ENCODE measurements around the gene PIK3C2G.

Gene PIK3C2G, protein sequence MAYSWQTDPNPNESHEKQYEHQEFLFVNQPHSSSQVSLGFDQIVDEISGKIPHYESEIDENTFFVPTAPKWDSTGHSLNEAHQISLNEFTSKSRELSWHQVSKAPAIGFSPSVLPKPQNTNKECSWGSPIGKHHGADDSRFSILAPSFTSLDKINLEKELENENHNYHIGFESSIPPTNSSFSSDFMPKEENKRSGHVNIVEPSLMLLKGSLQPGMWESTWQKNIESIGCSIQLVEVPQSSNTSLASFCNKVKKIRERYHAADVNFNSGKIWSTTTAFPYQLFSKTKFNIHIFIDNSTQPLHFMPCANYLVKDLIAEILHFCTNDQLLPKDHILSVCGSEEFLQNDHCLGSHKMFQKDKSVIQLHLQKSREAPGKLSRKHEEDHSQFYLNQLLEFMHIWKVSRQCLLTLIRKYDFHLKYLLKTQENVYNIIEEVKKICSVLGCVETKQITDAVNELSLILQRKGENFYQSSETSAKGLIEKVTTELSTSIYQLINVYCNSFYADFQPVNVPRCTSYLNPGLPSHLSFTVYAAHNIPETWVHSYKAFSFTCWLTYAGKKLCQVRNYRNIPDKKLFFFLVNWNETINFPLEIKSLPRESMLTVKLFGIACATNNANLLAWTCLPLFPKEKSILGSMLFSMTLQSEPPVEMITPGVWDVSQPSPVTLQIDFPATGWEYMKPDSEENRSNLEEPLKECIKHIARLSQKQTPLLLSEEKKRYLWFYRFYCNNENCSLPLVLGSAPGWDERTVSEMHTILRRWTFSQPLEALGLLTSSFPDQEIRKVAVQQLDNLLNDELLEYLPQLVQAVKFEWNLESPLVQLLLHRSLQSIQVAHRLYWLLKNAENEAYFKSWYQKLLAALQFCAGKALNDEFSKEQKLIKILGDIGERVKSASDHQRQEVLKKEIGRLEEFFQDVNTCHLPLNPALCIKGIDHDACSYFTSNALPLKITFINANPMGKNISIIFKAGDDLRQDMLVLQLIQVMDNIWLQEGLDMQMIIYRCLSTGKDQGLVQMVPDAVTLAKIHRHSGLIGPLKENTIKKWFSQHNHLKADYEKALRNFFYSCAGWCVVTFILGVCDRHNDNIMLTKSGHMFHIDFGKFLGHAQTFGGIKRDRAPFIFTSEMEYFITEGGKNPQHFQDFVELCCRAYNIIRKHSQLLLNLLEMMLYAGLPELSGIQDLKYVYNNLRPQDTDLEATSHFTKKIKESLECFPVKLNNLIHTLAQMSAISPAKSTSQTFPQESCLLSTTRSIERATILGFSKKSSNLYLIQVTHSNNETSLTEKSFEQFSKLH (N-terminal part only)

DNA sequence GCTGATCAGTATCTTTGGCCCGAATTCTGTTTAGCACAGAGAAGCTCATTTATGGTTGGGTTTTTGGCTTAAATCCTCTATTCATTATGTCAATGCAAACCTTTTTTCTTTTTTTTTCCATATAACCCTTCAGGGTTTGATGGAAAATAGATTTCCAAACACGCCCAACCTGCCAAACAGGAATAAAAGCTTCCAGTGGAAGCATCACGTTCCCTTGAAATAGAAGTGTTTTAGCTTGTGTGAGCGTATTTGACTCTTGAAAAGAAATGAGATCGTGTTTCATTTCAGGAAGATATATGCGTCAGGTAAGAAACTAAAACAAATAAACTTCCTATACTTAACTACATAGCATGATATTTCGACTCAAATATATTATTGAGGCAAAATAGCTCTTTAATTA lies at the start of gene PIK3C2G:
PIK3C2G (plus strand) TSS at position 246 of the 400 bp plus-strand sequence. CDS start 20,564 bp downstream, outside the sequence.
- H3K4me1 ChIP-seq (ENCODE audit: control insufficient read depth in 1 of 2, insufficient read depth in 1 of 2, low read depth in 1 of 2, low read length in 1 of 2), result no peaks in the 10 kb centered on the region
- TF ChIP-seq, protein P1, sequence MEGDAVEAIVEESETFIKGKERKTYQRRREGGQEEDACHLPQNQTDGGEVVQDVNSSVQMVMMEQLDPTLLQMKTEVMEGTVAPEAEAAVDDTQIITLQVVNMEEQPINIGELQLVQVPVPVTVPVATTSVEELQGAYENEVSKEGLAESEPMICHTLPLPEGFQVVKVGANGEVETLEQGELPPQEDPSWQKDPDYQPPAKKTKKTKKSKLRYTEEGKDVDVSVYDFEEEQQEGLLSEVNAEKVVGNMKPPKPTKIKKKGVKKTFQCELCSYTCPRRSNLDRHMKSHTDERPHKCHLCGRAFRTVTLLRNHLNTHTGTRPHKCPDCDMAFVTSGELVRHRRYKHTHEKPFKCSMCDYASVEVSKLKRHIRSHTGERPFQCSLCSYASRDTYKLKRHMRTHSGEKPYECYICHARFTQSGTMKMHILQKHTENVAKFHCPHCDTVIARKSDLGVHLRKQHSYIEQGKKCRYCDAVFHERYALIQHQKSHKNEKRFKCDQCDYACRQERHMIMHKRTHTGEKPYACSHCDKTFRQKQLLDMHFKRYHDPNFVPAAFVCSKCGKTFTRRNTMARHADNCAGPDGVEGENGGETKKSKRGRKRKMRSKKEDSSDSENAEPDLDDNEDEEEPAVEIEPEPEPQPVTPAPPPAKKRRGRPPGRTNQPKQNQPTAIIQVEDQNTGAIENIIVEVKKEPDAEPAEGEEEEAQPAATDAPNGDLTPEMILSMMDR (IDR thresholded peaks at IDR 0.05), result no peak
- H3K36me3 ChIP-seq, result no peaks in the 10 kb centered on the region
- H3K27me3 ChIP-seq, result no peaks in the 10 kb centered on the region
- H3K27ac ChIP-seq, result no peak within 1 kb of the TSS
- no peak within 1 kb of the TSS for H3K4me3 ChIP-seq (ENCODE audit: low read depth in 1 of 2, low read length in 1 of 2)
- H3K9me3 ChIP-seq, result no peaks in the 10 kb centered on the region

DNA sequence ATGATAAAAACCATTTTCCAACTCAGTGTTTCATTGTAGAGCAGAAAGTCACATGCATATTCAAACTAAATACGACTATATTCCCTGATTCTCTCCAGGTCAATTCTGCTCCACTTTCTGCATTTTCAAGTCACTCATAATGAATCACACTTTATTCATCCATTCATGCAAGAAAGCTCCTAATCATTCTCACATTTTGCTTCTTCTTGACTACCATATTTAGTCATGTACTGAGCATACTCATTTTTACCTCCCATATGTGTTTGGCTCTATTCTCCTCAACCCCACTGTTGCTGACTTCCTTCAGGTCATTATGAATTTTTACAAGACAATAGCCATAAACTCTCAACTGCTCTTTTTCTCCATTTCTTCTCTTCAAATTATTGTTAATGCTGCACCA lies 43.4 kb upstream of the PIK3C2G start:
- Histone ChIP-seq H3K4me3 (ENCODE audit: low read depth in 1 of 2, low read length in 1 of 2) (no peak overlapping the region), H3K27ac (no peak overlapping the region), H3K27me3 (no peaks in the 10 kb centered on the region), H3K4me1 (ENCODE audit: control insufficient read depth in 1 of 2, insufficient read depth in 1 of 2, low read depth in 1 of 2, low read length in 1 of 2) (no peaks in the 10 kb centered on the region), H3K9me3 (no peaks in the 10 kb centered on the region), H3K36me3 (no peaks in the 10 kb centered on the region)
- TF ChIP-seq, protein P1 (IDR thresholded peaks at IDR 0.05), result no peak

DNA sequence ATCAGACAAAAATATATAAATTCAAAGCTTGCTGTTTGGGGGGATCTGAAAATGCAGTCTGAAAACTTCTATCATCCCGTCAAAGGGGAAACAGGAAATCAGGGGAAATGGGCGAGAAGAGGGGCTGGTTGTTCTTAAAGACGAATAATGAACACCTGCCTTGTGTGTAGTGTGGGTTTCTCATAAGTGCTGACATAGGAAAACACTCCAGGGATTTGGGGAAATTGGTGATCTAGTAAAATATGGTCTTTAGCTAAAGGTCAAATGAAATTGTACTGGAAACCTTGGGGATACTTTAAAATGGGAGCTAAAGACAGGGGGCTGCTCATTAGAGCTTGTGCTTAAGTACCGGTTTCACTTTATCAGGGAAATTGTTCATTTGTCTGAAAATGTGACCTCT lies 39.6 kb upstream of the PIK3C2G start:
- TF ChIP-seq, protein P1 (IDR thresholded peaks at IDR 0.05), result no peak
- no peak overlapping the region for H3K27ac ChIP-seq
- H3K4me3 ChIP-seq (ENCODE audit: low read depth in 1 of 2, low read length in 1 of 2), result no peak overlapping the region
- no peaks in the 10 kb centered on the region for H3K36me3 ChIP-seq
- H3K4me1 ChIP-seq (ENCODE audit: control insufficient read depth in 1 of 2, insufficient read depth in 1 of 2, low read depth in 1 of 2, low read length in 1 of 2), result no peaks in the 10 kb centered on the region
- no peaks in the 10 kb centered on the region for H3K9me3 ChIP-seq
- H3K27me3 ChIP-seq, result no peaks in the 10 kb centered on the region

DNA sequence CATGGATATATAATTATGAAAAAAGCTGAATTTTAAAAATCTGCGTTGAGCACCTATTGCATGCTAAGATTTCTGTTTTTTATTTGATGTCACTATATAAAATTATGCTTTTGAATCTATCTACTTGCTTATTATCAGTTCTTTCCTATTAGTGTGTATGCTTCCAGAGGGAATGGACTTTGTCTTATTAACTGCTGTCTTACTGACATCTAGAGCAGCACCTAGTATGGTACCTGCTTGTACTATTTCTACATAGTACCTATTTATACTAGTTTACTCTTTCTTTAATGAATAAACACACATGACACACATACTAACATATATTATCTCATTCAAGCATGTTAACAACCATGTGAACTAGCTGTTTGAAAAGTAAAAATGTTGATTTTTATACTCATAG lies 38.6 kb upstream of the PIK3C2G start:
- no peak overlapping the region for H3K27ac ChIP-seq
- no peaks in the 10 kb centered on the region for H3K36me3 ChIP-seq
- no peaks in the 10 kb centered on the region for H3K4me1 ChIP-seq (ENCODE audit: control insufficient read depth in 1 of 2, insufficient read depth in 1 of 2, low read depth in 1 of 2, low read length in 1 of 2)
- no peaks in the 10 kb centered on the region for H3K9me3 ChIP-seq
- no peak overlapping the region for H3K4me3 ChIP-seq (ENCODE audit: low read depth in 1 of 2, low read length in 1 of 2)
- H3K27me3 ChIP-seq, result no peaks in the 10 kb centered on the region
- TF ChIP-seq, protein P1 (IDR thresholded peaks at IDR 0.05), result no peak

DNA sequence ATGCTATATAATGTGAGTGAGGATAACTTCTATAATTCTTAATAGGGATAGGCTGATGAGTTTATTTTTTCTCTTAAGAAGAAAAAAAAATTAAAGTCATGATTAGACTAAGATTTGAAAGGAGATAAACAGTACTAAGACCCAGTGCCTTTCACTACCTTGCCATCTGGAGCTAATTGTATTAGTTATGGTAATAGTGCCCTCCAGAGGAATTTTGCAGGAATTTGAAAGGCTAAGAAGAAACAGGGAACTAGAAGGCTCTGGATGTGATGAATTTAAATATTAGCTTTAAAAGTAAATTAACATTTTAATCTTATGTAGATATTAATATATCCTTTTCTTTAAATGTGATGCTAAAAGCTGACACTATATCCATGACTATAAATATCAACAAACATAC lies 36.6 kb upstream of the PIK3C2G start:
- Histone ChIP-seq H3K27me3 (no peaks in the 10 kb centered on the region), H3K36me3 (no peaks in the 10 kb centered on the region), H3K9me3 (no peaks in the 10 kb centered on the region), H3K4me3 (ENCODE audit: low read depth in 1 of 2, low read length in 1 of 2) (no peak overlapping the region), H3K27ac (no peak overlapping the region), H3K4me1 (ENCODE audit: control insufficient read depth in 1 of 2, insufficient read depth in 1 of 2, low read depth in 1 of 2, low read length in 1 of 2) (no peaks in the 10 kb centered on the region)
- TF ChIP-seq, protein P1 (IDR thresholded peaks at IDR 0.05), result no peak
